ENCODE data around the gene SPON1. TPM values are rescaled to one million over a fixed set of nuclear protein-coding genes. Genes with fewer than 3 reads are reported as not detected.

SPON1 gene
- total RNA-seq, 2 experiments from 2014 or later: 2.1 to 2.2 TPM

GRCh38 chr11:14304601-14305000 is 342.1 kb downstream of the SPON1 start:
- no peak for TF ChIP-seq CTCF (IDR thresholded peaks at IDR 0.05)
- H3K36me3 Mint-ChIP-seq (ENCODE audit: low read depth): no peaks in the 10 kb centered on the region
- H3K9me3 ChIP-seq (ENCODE audit: control insufficient read depth in 1 of 2, insufficient read depth in 1 of 2, low read length in 2 of 2): no peaks in the 10 kb centered on the region
- H3K36me3 ChIP-seq (ENCODE audit: insufficient read depth, low read length): no peaks in the 10 kb centered on the region
- no peak overlapping the region for H3K27ac ChIP-seq (ENCODE audit: low read depth in 1 of 2, low read length in 2 of 2)
- DNase-seq: no peak
- H3K27ac Mint-ChIP-seq: no peak overlapping the region
- ChIA-PET CTCF (interaction anchor here (1.2 kb wide), 1 partner anchor 151 kb away, joined by 3 read pairs; no protein-coding TSS in a partner anchor), POLR2A (no interaction called here)
- no peak for ATAC-seq (ENCODE audit: poor library complexity)
- H3K27me3 ChIP-seq (ENCODE audit: control insufficient read depth in 1 of 2, insufficient read depth in 2 of 2, low read length in 2 of 2): no peaks in the 10 kb centered on the region
- intact Hi-C loops (cut with DNase I, micrococcal nuclease): loop anchor here (5.0 to 10.0 kb wide), 3 partner anchors 603 to 900 kb away; no protein-coding TSS in a partner anchor
- peaks cover 5% of the 10 kb centered on the region for H3K4me1 ChIP-seq (ENCODE audit: insufficient read depth, low read length)
- no peaks in the 10 kb centered on the region for H3K9me3 Mint-ChIP-seq
- no peak overlapping the region for H3K4me3 ChIP-seq (ENCODE audit: low read length)
- no peak overlapping the region for H3K4me3 Mint-ChIP-seq
- no peaks in the 10 kb centered on the region for H3K27me3 Mint-ChIP-seq
- no peaks in the 10 kb centered on the region for H3K4me1 Mint-ChIP-seq (ENCODE audit: low read depth)

- no peak for DNase-seq
- H3K4me1 ChIP-seq (ENCODE audit: insufficient read depth, low read length): peaks cover 2% of the 10 kb centered on the region
- no peak overlapping the region for H3K27ac ChIP-seq (ENCODE audit: low read depth in 1 of 2, low read length in 2 of 2)
- H3K27me3 Mint-ChIP-seq: no peaks in the 10 kb centered on the region
- POLR2A ChIA-PET: no interaction called here
- no peak for TF ChIP-seq CTCF (IDR thresholded peaks at IDR 0.05)
- H3K27me3 ChIP-seq (ENCODE audit: control insufficient read depth in 1 of 2, insufficient read depth in 2 of 2, low read length in 2 of 2): no peaks in the 10 kb centered on the region
- no peaks in the 10 kb centered on the region for H3K9me3 ChIP-seq (ENCODE audit: control insufficient read depth in 1 of 2, insufficient read depth in 1 of 2, low read length in 2 of 2)
- H3K4me1 Mint-ChIP-seq (ENCODE audit: low read depth): no peaks in the 10 kb centered on the region
- H3K4me3 Mint-ChIP-seq: no peak overlapping the region
- H3K9me3 Mint-ChIP-seq: no peaks in the 10 kb centered on the region
- CTCF ChIA-PET: no interaction called here
- ATAC-seq (ENCODE audit: poor library complexity): no peak
- no peak overlapping the region for H3K27ac Mint-ChIP-seq
- no peak overlapping the region for H3K4me3 ChIP-seq (ENCODE audit: low read length)
- no peaks in the 10 kb centered on the region for H3K36me3 ChIP-seq (ENCODE audit: insufficient read depth, low read length)
- no peaks in the 10 kb centered on the region for H3K36me3 Mint-ChIP-seq (ENCODE audit: low read depth)
- intact Hi-C loops (cut with DNase I, micrococcal nuclease): loop anchor here (5.0 to 10.0 kb wide), 2 partner anchors 52 to 899 kb away; partner anchors contain the start of gene RRAS2 (in 1 of the 2)
These were observed 343.1 kb downstream of the SPON1 start for GRCh38 chr11:14305649-14306048.

- CTCF ChIA-PET: no interaction called here
- no peak overlapping the region for H3K4me3 ChIP-seq (ENCODE audit: low read length)
These were observed 344.0 kb downstream of the SPON1 start for GRCh38 chr11:14306481-14306880.

More at GRCh38 chr11:14306481-14306880, 344.0 kb downstream of the SPON1 start:
- ATAC-seq (ENCODE audit: poor library complexity) (no peak), DNase-seq (no peak)
- H3K4me1 Mint-ChIP-seq (ENCODE audit: low read depth): no peaks in the 10 kb centered on the region
- H3K27ac Mint-ChIP-seq: no peak overlapping the region
- Histone ChIP-seq H3K4me1 (ENCODE audit: insufficient read depth, low read length) (no peaks in the 10 kb centered on the region), H3K27me3 (ENCODE audit: control insufficient read depth in 1 of 2, insufficient read depth in 2 of 2, low read length in 2 of 2) (no peaks in the 10 kb centered on the region), H3K27ac (ENCODE audit: low read depth in 1 of 2, low read length in 2 of 2) (no peak overlapping the region), H3K36me3 (ENCODE audit: insufficient read depth, low read length) (no peaks in the 10 kb centered on the region), H3K9me3 (ENCODE audit: control insufficient read depth in 1 of 2, insufficient read depth in 1 of 2, low read length in 2 of 2) (no peaks in the 10 kb centered on the region)
- no peak for TF ChIP-seq CTCF (IDR thresholded peaks at IDR 0.05)
- H3K36me3 Mint-ChIP-seq (ENCODE audit: low read depth): no peaks in the 10 kb centered on the region
- no peaks in the 10 kb centered on the region for H3K9me3 Mint-ChIP-seq
- POLR2A ChIA-PET: no interaction called here
- H3K27me3 Mint-ChIP-seq: no peaks in the 10 kb centered on the region
- no peak overlapping the region for H3K4me3 Mint-ChIP-seq
- intact Hi-C loops (cut with DNase I, micrococcal nuclease): loop anchor here (5.0 to 10.0 kb wide), 2 partner anchors 51 to 898 kb away; partner anchors contain the start of gene RRAS2 (in 1 of the 2)
